Activated naive CD4-positive, alpha-beta T cell treated with anti-CD3 and anti-CD28 coated beads for 36 hours (primary cell): ENCODE data around the gene COPE. TPM values are rescaled to one million over a fixed set of nuclear protein-coding genes. Genes with fewer than 3 reads are reported as not detected.
A peak's percentile ranks its signal among the peaks of the same experiment; 100 is the strongest.

Experiments
- CTCF ChIA-PET: fragments of 350-600 bp; sonication (Branson Sonifier 250); formaldehyde crosslinking; loops from one replicate; lab custom pipeline; 2021; ENCODE audit warnings: antibody characterized with exemption; lab: Charles Lee
- DNase-seq: peaks from one replicate; pipeline ENCODE4 v3.0.0-alpha.2; 2020
- H3K27ac Mint-ChIP-seq: one replicate; pipeline ENCODE4 v1.8.0; 2021; ENCODE audit warnings: mild to moderate bottlenecking, mixed read lengths
- H3K27me3 Mint-ChIP-seq: one replicate; pipeline ENCODE4 v1.8.0; 2021; ENCODE audit warnings: low read depth, mixed read lengths
- H3K36me3 Mint-ChIP-seq: one replicate; pipeline ENCODE4 v1.8.0; 2021; ENCODE audit warnings: low read depth, mixed read lengths
- H3K4me1 Mint-ChIP-seq: one replicate; pipeline ENCODE4 v1.8.0; 2021; ENCODE audit warnings: low read depth, mixed read lengths
- H3K4me3 Mint-ChIP-seq: one replicate; pipeline ENCODE4 v1.8.0; 2021; ENCODE audit warnings: mild to moderate bottlenecking, moderate library complexity, mixed read lengths
- H3K9me3 Mint-ChIP-seq: one replicate; pipeline ENCODE4 v1.8.0; 2021; ENCODE audit warnings: mixed read lengths
- intact Hi-C: fragments of 100-400 bp; cut with micrococcal nuclease; formaldehyde crosslinking; loops from one replicate; pipeline ENCODE4 v1.15.1; 2023
- total RNA-seq, 2 experiments: library from RNA; stranded (reverse); gene quantifications; one replicate each; pipeline ENCODE4 v1.2.3, GENCODE V29; 2021

Gene COPE
- total RNA-seq, 2 experiments from 2014 or later = 199 to 200 TPM

- no peak overlapping the region for H3K4me3 Mint-ChIP-seq
- intact Hi-C loops = loop anchor here (2.0 to 5.0 kb wide), 3 partner anchors 438 to 828 kb away; partner anchors contain the start of gene IL12RB1
- H3K36me3 Mint-ChIP-seq = peaks cover 19% of the 10 kb centered on the region
- DNase-seq = peak; percentile 63
- H3K9me3 Mint-ChIP-seq = no peaks in the 10 kb centered on the region
- peaks cover 44% of the 10 kb centered on the region for H3K4me1 Mint-ChIP-seq
- CTCF ChIA-PET = interaction anchor here (0.6 to 0.7 kb wide), 3 partner anchors 322 to 395 kb away, joined by 3 to 6 read pairs (median 3); no protein-coding TSS in a partner anchor
- H3K27ac Mint-ChIP-seq = no peak overlapping the region
- no peaks in the 10 kb centered on the region for H3K27me3 Mint-ChIP-seq
These were observed 3.5 kb downstream of the COPE start for GRCh38 chr19:18915639-18916038.

GRCh38 chr19:18913466-18913865 lies 5.7 kb downstream of the COPE start:
- no peaks in the 10 kb centered on the region for H3K27me3 Mint-ChIP-seq
- CTCF ChIA-PET = no interaction called here
- no peak overlapping the region for H3K4me3 Mint-ChIP-seq
- no peaks in the 10 kb centered on the region for H3K9me3 Mint-ChIP-seq
- H3K36me3 Mint-ChIP-seq = peaks cover 18% of the 10 kb centered on the region
- intact Hi-C loops = no loop called here
- peaks cover 30% of the 10 kb centered on the region for H3K4me1 Mint-ChIP-seq
- DNase-seq = no peak
- H3K27ac Mint-ChIP-seq = no peak overlapping the region

GRCh38 chr19:18912933-18913332 lies 6.3 kb downstream of the COPE start:
- H3K27ac Mint-ChIP-seq = no peak overlapping the region
- no peak overlapping the region for H3K4me3 Mint-ChIP-seq
- intact Hi-C loops = no loop called here
- no peaks in the 10 kb centered on the region for H3K27me3 Mint-ChIP-seq
- no peak for DNase-seq
- CTCF ChIA-PET = interaction anchor here (1.1 kb wide), 1 partner anchor 70 kb away, joined by 5 read pairs; no protein-coding TSS in a partner anchor
- peaks cover 26% of the 10 kb centered on the region for H3K4me1 Mint-ChIP-seq
- no peaks in the 10 kb centered on the region for H3K9me3 Mint-ChIP-seq
- peaks cover 18% of the 10 kb centered on the region for H3K36me3 Mint-ChIP-seq

- intact Hi-C loops = no loop called here
- H3K27me3 Mint-ChIP-seq = no peaks in the 10 kb centered on the region
- CTCF ChIA-PET = no interaction called here
- no peak overlapping the region for H3K27ac Mint-ChIP-seq
- peaks cover 16% of the 10 kb centered on the region for H3K4me1 Mint-ChIP-seq
- no peak overlapping the region for H3K4me3 Mint-ChIP-seq
- no peak for DNase-seq
- no peaks in the 10 kb centered on the region for H3K9me3 Mint-ChIP-seq
- peaks cover 18% of the 10 kb centered on the region for H3K36me3 Mint-ChIP-seq
These were observed 8.3 kb downstream of the COPE start for GRCh38 chr19:18910801-18911436.

- Mint-ChIP-seq H3K4me1 (peaks cover 8% of the 10 kb centered on the region), H3K27ac (no peak overlapping the region), H3K36me3 (peaks cover 15% of the 10 kb centered on the region), H3K4me3 (no peak overlapping the region), H3K27me3 (no peaks in the 10 kb centered on the region), H3K9me3 (no peaks in the 10 kb centered on the region)
- DNase-seq = no peak
- intact Hi-C loops = no loop called here
- CTCF ChIA-PET = no interaction called here
These were observed 9.2 kb downstream of the COPE start for GRCh38 chr19:18910010-18910409.

GRCh38 chr19:18908917-18909619 lies 10.1 kb downstream of the COPE start:
- peaks cover 8% of the 10 kb centered on the region for H3K4me1 Mint-ChIP-seq
- no peak overlapping the region for H3K27ac Mint-ChIP-seq
- no peaks in the 10 kb centered on the region for H3K9me3 Mint-ChIP-seq
- intact Hi-C loops = no loop called here
- H3K27me3 Mint-ChIP-seq = no peaks in the 10 kb centered on the region
- no peak overlapping the region for H3K4me3 Mint-ChIP-seq
- CTCF ChIA-PET = no interaction called here
- DNase-seq = no peak
- H3K36me3 Mint-ChIP-seq = peaks cover 15% of the 10 kb centered on the region

GRCh38 chr19:18906605-18907519 lies 12.3 kb downstream of the COPE start:
- Mint-ChIP-seq H3K9me3 (no peaks in the 10 kb centered on the region), H3K27me3 (no peaks in the 10 kb centered on the region), H3K36me3 (peaks cover 6% of the 10 kb centered on the region)

GRCh38 chr19:18905513-18906236 lies 13.5 kb downstream of the COPE start:
- no peak for DNase-seq
- Mint-ChIP-seq H3K4me3 (no peak overlapping the region), H3K4me1 (no peaks in the 10 kb centered on the region), H3K36me3 (peaks cover 10% of the 10 kb centered on the region), H3K27me3 (no peaks in the 10 kb centered on the region), H3K9me3 (no peaks in the 10 kb centered on the region), H3K27ac (peak overlapping the region; percentile 30)
- CTCF ChIA-PET = no interaction called here
- intact Hi-C loops = no loop called here

More at GRCh38 chr19:18906605-18907519, 12.3 kb downstream of the COPE start:
- CTCF ChIA-PET = no interaction called here
- intact Hi-C loops = no loop called here
- Mint-ChIP-seq H3K27ac (no peak overlapping the region), H3K4me1 (no peaks in the 10 kb centered on the region), H3K4me3 (no peak overlapping the region)
- no peak for DNase-seq

GRCh38 chr19:18905058-18905456 lies 14.1 kb downstream of the COPE start:
- CTCF ChIA-PET = no interaction called here
- intact Hi-C loops = no loop called here
- H3K4me1 Mint-ChIP-seq = no peaks in the 10 kb centered on the region

GRCh38 chr19:18904334-18905057 lies 14.7 kb downstream of the COPE start:
- DNase-seq = no peak
- CTCF ChIA-PET = no interaction called here
- H3K36me3 Mint-ChIP-seq = peaks cover 9% of the 10 kb centered on the region

More at GRCh38 chr19:18905058-18905456, 14.1 kb downstream of the COPE start:
- H3K27me3 Mint-ChIP-seq = no peaks in the 10 kb centered on the region
- H3K4me3 Mint-ChIP-seq = no peak overlapping the region
- H3K27ac Mint-ChIP-seq = no peak overlapping the region
- peaks cover 12% of the 10 kb centered on the region for H3K36me3 Mint-ChIP-seq
- no peaks in the 10 kb centered on the region for H3K9me3 Mint-ChIP-seq
- no peak for DNase-seq

More at GRCh38 chr19:18904334-18905057, 14.7 kb downstream of the COPE start:
- intact Hi-C loops = no loop called here
- H3K4me1 Mint-ChIP-seq = no peaks in the 10 kb centered on the region
- no peaks in the 10 kb centered on the region for H3K9me3 Mint-ChIP-seq
- no peak overlapping the region for H3K4me3 Mint-ChIP-seq
- H3K27me3 Mint-ChIP-seq = no peaks in the 10 kb centered on the region
- H3K27ac Mint-ChIP-seq = no peak overlapping the region
